Stimulated activated CD8-positive, alpha-beta memory T cell treated with anti-CD3 and anti-CD28 coated beads, Interleukin-12 subunit alpha, Interleukin-12 subunit beta, amount 100 ng/mL, for 24 hours (primary cell): Measurements from ENCODE around the gene AGAP1.

Source experiments
- DNase-seq: peaks from one replicate; pipeline ENCODE4 v3.0.0-alpha.2; 2020; ENCODE audit errors: extremely low read depth

Gene AGAP1

DNA sequence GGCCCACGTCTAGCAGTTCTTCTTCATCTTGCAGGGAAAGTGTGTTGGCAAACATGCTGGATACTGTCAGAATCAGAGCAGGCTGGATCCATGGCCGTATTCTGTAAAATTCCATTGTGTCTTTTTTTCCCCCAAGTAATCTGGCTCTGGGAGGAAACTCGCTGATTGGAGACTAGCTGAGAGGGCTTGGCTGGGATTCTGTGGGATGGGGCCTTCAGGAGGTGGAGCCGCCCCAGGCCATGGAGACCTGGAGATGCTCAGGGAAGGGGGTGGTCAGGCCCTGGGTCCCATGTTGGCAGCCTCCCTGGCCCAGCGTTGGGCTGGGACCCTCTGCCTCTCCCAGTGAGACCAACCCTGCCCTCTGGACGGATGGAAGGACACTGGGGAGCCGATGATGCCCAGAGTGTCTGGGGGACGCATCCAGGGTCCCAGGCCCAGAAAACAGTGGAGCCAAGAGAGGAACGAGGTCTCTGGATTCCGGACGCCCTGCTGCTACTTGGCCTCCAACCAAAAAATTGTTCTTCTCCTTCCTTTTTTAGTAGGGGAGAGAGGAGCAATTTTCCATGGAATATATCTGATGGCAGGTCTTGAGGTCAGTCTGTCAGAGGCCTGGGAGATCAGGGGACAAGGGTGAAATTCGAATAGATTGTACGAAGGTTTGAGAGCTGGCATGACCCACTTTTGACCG is 114.5 kb downstream of the AGAP1 start:
- DNase-seq, result no peak

DNA sequence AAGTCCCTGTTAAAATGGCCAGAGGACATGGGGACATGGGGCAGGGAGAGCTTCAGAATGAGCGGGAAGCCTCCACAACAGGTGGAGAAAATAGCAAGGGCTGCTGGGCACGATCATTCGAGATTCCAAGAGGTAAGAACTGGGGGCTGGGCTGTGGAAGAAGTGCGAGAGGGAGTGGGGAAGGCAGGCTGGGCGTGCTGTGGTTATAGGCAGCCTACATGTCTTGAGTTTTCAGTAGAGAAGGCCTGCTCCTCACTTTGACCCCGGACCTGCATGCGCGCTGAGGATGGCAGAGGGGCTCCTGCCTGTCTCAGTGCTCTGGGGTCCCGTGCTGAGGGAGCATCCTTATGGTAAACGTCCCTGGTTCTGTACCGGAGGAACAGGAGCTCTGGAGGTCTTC is 115.5 kb downstream of the AGAP1 start:
- DNase-seq, result no peak

DNA sequence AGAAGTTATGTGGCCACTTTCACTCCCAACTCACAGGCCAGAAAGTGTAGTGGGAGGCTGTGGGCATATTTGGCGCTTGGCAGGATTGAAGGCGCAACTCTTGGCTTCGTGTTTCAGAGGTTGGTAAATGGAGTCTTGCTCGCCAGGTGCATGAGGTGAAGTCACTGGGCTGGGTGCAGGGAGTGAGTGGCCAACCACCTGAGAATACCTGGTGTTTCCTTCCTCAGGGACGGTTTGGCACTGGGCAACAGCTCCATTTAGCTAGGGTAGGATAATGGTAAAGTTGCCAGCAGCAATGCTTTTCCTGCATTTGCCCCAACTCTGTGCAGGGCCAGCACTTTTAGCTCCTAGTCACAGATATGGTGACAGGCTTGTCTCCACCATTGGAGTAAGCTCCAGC is 115.9 kb downstream of the AGAP1 start:
- DNase-seq, result no peak

DNA sequence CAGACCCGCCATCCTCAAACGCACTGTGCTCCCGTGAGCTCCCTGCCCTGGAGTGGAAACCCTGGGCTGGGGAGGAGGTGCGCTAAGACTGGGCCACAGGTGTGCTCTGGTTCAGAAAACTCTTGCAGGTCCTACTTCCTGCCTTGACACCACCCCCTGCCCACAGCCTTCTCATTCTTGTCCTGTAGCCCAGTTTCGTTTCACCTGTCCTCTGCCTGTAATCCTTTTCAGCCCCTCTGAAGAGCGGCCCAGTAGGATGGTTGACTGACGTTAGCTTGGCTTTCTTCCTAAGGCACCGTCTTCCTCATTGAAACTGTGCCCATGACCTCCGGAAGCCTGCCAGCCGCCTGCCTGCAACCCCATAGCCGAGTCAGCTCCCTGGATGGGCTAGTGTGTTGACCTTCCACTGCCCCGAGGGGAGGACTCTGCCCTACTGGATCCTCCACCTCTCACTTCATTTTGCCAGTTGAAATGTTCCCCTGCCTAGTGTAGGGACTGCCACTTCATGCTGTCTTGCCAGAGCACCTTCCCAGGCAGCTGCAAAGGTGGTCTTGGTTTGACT is 116.9 kb downstream of the AGAP1 start:
- DNase-seq, result no peak

DNA sequence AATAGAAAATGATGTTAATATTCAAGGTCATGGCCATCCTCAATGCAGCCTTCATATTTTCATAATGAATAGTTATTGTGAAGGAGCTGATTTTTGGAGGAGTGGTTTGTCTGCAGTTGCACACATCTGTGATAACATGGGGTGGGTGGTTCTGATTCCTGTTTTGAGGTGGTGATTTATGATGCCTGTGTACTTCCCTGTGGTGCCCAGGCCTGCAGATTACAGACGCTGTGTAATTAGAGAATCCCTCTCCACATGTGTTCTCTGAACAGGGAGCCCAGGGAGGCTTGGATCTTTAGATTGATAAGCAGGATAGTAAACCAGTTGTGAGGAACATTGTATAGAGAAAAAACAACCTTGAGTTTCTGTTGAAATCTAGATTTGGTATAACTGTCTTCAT is 117.5 kb downstream of the AGAP1 start:
- no peak for DNase-seq

DNA sequence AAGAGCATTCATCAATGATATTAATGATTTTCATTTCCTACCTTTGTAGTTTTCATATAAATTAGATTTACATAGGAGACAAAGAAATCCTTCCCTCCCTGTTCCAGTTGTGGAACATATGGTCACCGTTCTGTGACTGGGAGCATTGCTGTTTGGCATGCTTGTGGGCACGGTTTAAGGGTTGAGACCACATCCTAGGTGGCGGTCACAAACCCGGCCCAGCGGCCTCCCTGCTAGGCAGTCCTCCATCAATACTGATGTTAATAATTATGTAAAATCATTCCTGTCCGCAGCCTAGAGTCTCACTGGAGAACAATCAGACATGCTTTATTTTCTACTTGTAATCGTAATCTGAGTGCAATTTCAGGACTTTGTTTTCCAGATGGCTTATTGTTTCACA is 117.9 kb downstream of the AGAP1 start:
- no peak for DNase-seq

DNA sequence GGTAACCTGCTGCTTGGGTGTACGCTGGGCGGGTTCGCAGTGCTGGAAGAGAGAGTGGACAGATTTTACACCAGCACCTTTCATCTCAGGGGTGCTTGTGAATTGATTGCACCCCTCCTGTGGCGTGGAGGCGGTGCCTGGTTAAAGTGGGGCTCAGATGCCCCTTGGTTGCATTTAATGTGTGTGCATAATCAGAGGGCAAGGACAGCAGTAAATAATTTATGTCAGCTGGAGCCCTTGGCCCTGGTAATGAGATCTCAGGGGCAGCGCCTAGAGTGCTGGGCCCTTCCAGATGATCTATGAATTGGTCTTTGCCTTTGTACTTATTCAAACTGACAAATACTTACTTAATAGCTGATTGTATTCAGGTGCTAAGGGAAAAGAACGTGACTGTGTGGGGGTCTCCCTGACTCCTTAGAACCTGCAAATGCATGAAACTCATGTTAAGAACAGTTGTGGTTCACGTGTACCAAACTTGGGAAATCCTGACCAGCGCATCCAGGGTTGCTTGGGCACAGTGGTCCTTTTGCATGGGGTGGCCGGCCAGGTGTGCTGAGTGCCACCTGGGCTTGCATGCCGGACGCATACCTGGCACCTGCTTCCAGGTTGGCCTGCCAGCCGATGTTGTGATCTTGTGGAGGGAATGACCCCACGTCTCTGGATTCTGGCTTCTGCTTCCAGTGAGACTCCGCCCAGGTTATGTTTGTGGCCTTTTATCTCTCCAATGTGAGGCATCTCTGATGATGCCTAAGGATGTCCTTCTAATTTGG is 118.5 kb downstream of the AGAP1 start:
- DNase-seq, result no peak

DNA sequence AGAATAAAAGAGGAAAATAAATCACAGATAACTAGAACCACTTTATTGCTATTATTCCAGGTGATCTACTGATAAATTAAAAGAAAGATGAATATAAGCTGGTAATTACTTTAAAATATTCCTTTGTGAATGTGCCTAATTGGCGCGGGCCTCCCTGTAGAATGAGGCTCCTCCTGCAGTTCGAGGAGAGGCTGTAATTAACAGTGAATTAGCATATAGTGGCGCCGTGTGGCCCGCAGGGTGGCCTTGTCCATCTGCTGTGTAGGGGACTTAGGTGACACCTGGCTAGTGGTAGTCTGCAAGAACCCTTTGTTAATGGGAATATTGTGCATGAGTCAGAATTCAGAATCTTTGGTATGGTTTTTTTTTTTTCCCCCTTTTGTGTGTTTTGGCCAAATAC is 119.8 kb downstream of the AGAP1 start:
- DNase-seq, result no peak

DNA sequence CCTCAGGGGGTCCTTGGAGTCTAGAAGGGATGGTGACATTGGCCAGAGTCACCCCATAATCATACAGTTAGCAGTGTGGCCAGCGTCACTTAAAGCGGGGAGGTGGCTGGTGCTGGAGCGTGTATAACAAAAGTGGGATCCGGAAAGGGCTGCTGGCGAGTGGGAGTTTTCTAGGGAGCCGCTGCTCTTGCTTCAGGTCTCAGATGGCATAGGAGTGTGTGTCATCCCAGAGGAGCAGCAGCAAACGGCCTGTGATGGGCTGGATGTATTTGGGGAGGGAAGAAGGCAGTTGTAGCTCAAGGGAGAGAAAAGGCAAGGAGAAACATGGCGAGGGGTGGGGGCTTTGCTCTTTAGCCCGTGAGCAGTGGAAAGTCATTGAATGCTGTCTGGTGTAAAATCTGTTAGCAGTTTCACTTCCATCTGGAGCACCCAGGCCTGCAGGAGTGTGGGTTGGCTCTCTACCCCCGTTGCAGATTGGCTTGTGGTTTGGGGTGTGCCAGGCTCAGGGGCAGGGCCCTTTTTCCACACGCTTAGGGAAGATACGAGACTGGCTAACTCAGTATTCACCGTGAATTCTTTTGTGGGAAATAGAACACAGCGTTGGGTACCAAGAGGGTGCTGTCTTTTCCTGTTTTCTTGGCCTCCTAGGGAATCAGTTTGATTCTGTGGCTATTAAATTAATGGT is 120.5 kb downstream of the AGAP1 start:
- DNase-seq, result no peak

DNA sequence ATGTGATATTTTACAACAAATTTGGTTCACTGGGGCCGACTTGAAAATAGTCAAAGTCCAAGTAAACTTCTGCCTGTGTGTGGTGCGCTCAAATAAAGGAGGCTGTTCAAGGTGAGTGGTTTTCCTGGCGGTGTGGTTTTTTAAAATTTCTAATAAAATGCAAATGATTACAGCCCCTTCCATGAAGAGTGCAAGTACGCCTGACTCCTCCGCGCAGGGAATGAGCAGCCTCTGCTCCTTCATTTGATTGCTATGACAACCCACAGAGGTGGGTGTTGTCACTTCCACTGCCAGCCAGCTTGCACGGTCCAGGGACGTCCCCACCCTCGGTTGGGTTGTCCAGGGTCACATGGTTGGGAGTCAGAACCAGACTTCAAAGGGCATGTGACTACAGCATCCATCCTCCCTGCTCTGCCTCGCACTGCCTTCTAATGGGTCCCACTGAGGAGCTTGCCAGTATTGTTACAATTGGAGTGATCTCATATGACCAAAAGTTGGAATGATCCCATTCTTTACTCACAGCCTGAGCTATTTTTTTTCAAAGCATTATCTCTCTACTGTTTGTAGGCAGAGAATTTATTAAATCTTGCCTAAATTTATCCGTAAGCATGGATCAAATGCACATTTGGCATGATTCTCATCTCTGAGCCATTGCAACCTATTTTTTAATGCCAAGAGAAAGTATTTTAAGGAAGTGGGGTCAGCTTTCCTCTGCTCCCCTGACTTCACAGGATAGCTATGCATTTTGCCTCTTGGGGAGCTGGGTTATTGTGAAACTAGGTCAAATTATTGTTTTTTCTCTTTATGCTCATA is 121.3 kb downstream of the AGAP1 start:
- DNase-seq, result no peak

DNA sequence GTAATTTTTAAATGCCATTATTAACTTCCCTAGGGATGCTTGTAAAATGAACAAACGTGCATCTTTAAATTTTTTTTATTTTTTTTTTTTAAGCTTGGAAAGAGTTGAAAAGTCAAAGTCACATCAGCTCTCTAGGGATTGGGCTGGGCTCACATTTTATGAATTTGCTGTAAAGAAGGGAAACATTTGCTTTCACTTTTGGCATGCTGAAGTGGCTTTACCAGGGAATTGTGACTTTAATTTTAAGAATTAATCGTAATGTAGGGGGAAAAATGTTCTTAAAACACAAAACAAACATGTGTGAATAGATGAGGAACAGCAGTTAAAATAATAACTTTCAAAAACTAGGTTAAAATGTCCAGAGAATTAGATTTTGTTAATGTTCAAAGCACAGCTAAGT is 123.0 kb downstream of the AGAP1 start:
- no peak for DNase-seq

DNA sequence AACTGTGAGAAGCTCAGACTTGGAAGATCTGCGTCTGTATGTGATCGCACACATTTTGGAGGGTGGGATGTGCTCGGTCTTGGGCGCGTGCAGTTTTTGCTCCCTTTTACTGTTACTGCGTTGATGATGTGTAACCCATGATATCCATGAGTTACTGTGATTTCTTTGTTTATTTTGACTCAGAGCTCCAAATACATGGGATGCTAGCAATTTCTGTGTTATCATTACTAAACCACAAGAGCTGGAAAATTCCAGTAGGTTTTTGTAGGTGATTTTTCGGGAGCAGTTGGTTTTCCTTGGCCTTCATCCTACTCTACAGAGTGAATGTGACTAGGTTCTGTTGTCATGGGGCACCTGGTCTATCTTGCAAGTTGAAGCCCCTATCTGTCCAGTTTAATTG is 124.2 kb downstream of the AGAP1 start:
- DNase-seq, result no peak

DNA sequence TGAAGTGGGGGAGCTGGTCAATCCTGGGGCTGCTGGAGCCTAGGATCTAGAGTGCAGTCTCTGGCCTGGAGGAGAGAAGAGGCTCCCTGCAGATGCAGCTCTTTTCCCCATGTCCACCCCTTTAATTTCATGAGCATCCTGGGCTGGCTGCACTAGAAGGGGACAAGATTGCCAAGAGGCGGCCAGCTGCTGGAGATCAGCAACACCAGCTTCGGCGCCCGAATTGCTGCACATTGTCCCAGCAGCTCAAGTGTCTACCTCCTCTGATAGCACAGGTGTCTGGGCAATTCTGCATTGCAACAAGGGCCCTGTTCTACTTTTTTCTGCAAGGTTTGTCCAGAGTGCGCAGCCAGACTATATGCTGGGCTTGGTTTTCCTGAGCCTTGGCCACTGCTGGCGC is 125.7 kb downstream of the AGAP1 start:
- no peak for DNase-seq

DNA sequence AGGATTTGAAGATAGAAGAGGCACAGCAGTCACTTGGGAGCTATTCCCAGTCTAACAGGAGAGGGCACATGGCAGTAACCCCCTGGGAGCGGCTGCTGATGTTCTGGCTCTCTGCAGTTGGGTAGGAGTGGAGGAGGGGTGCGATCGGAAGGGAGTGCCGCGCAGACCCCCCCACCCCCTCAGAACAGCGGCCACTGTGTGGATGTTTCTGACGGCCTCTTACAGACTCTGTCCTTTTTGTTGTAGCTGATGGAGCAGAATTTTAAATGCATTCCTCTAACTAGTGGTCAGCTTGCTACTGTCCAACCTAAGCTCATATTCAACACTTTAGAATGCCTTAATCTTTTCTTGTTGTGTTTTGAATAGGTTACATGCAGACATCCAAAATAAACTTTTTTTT is 127.9 kb downstream of the AGAP1 start:
- DNase-seq, result no peak

DNA sequence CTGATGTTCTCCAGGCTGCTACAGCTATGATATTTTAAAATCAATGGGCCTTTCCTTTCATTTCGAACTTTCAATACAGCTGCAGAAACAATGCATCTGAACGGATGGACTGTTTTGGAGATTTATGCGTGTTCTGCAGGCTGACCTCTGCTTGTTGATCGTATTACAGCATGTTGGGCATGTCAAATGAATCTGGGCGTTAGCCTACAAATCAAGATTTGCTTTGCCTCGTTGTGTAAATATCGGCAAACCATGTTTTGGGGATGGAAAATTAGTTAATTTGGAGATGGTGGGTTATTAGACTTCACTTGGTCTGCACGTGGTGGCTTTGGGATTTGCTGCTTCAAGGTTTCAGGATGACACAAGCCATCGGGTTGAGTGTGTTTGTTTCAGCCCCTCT is 129.3 kb downstream of the AGAP1 start:
- DNase-seq, result no peak

DNA sequence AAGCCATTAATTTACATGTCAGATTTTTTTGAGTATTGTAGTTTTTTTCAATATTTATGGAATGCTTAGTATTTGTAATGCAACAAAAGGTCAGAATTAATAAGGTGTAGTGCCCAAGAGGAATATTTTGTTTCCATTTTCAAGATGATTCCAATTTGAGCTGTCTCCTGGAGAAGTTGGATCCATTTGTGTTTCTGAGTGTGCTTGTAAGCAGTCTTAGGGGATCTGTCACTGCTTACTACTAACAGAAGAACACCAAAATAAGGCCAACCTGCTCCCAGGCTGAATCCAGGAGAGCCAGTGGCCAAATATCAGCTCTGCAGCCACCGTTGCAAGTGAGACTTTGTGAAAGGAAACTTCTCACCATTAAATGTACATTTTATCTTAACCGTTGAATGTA is 129.9 kb downstream of the AGAP1 start:
- DNase-seq, result no peak

DNA sequence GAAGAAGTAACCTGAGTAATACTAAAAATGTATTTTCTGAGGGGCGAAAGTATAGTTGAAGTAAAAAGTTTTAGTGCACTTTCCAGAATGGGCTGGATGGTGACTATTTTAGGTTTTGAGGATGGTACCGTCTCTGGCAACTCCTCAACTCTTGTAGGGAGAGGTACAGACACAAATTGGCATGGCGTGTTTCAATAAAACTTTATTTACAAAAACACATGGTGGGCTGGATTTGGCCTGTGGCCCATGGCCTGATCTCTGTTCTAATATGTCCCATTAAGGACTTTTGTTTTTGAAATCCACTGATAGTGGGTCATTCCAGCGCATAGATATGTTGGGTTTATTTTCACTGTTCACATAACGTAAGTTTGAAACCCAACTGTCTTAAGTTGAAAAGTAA is 132.8 kb downstream of the AGAP1 start:
- no peak for DNase-seq

DNA sequence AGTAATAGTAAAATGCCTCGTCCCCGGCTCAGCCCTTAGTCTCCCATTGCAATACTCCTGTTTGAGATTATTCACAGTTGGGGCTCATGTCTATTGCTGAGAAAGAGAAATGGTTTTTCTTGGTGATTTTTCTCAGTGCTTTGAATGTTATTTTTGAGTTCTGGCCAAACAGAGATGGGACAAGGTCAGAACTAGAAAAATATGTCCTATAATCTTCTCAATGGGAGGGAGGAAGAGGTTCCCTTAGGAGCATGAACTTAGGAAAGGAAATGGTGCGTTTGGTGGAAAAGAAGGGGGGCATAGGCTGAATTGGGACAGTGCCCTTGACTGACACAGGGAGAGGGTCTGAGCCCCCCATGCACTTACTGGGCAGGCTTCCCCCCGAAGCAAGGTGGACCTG is 133.8 kb downstream of the AGAP1 start:
- DNase-seq, result no peak

DNA sequence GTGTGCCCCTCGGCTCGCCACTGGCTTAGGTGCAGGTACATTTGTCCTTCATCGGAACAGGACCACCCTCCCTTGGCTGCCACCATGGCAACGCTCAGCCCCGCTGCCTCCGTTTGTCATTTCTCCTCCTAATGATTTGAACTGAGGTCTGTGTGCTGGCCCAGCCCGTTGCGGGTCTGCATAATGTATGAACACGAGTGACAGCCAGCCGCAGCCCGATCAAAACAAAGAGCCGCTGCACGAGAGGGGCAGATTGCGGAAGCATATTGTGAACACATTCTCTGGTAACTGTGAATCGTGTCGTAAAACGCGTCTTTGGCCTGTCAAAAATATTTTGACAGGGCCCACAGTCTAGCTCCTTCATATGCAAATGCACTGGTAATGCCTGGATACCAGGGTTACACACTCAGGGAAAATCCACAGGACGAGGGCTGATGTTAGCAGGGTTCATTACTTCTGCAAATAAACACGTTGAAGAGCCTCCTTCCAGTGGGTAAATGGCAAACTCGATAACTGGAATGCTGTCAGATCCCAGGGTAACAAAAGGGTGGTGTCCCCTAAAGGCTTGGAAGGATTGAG is 137.0 kb downstream of the AGAP1 start:
- no peak for DNase-seq

DNA sequence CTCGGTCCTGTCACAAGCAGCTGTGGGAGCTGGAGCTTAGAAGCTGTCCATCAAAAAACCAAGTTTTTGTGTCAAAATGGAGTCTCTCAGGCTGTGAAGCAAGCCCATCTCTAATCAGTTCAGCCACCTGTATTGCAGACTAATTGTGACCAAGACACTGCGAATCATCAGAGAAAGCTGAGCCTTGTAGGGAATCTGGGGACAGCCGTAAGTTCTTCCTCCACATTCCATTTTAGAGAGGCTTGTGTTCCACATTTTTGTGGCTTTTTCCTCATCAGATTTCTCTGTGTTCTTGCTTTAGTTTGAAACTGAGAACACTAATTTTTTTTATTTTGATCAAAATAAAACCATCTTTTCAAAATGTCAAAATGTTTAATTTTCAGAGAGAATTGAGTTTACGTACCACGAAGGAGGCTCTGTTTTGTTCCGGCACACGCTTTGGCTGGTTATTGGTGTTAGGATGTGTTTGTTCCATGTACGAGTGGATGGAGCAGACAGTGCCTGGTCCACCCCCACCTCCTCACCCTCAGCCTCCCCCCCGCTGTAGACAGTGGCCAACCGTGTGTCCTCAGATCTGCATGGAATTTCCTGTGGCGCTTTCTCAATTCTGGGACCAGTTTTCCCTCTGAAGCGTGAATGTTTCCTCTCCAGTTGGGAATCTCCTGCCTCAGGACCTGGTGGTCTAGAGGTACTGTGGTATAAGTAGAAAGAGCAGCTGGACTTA is 140.8 kb downstream of the AGAP1 start:
- no peak for DNase-seq

DNA sequence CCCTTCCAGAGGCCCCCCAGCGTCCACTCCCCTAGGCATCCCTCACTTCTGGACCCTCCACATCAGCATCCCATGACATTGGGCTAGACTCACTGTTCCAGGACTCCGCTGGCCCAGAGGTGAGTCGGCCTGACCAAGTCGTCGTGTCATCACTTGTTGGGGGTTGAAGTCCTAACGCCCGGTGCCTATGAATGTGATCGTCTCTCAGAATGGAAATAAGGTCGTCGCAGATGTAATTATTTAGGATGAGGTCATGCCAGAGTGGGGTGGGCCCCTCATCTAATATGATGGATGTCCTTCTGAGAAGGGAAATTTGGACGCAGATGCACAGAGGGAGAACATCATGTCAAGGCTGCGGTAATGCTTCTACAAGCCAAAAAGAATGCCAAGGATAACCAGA is 142.7 kb downstream of the AGAP1 start:
- DNase-seq, result no peak
